H9 (cell line): ENCODE data around the gene AK4. TPM values are rescaled to one million over a fixed set of nuclear protein-coding genes. Genes with fewer than 3 reads are reported as not detected.

Experiments used
- DNase-seq: peaks from one replicate; pipeline ENCODE4 v3.0.0-alpha.2; 2017
- H2AFZ ChIP-seq: one replicate; pipeline ENCODE4 v1.6.1; 2013; ENCODE audit warnings: mild to moderate bottlenecking, low read length, control low read depth, moderate library complexity
- H2AK5ac ChIP-seq: 2 replicates; pipeline ENCODE4 v1.6.1; 2013; ENCODE audit warnings: low read length, control low read depth, mixed read lengths; ENCODE audit not compliant: insufficient read length
- H2BK120ac ChIP-seq: one replicate; pipeline ENCODE4 v1.6.1; 2013; ENCODE audit warnings: low read depth, mild to moderate bottlenecking, low read length, control low read depth, inconsistent platforms; ENCODE audit not compliant: poor library complexity, severe bottlenecking
- H2BK12ac ChIP-seq: 2 replicates; pipeline ENCODE4 v1.6.1; 2013; ENCODE audit warnings: low read length, control low read depth, mixed read lengths, low read depth; ENCODE audit not compliant: insufficient read length
- H2BK15ac ChIP-seq: 2 replicates; pipeline ENCODE4 v1.6.1; 2013; ENCODE audit warnings: low read depth, low read length, control low read depth
- H2BK20ac ChIP-seq: one replicate; pipeline ENCODE4 v1.6.1; 2013; ENCODE audit warnings: low read depth, mild to moderate bottlenecking, low read length, control low read depth, inconsistent platforms; ENCODE audit not compliant: poor library complexity, severe bottlenecking
- H2BK5ac ChIP-seq: 2 replicates; pipeline ENCODE4 v1.6.1; 2013; ENCODE audit warnings: low read length, control low read depth, mixed read lengths; ENCODE audit not compliant: insufficient read length
- H3K14ac ChIP-seq: 2 replicates; pipeline ENCODE4 v1.6.1; 2013; ENCODE audit warnings: low read length, control low read depth; ENCODE audit not compliant: insufficient read depth
- H3K18ac ChIP-seq: 2 replicates; pipeline ENCODE4 v1.6.1; 2013; ENCODE audit warnings: low read depth, mild to moderate bottlenecking, mixed read lengths, low read length, control low read depth; ENCODE audit not compliant: insufficient read length
- H3K23ac ChIP-seq: 2 replicates; pipeline ENCODE4 v1.6.1; 2013; ENCODE audit warnings: low read length, control low read depth, mixed read lengths, low read depth; ENCODE audit not compliant: insufficient read length
- H3K23me2 ChIP-seq: 2 replicates; pipeline ENCODE4 v1.6.1; 2013; ENCODE audit warnings: low read depth, mild to moderate bottlenecking, mixed read lengths, low read length, control low read depth; ENCODE audit not compliant: insufficient read length, poor library complexity, severe bottlenecking
- H3K27ac ChIP-seq: 2 replicates; pipeline ENCODE4 v1.5.1; 2013; ENCODE audit warnings: low read length, control low read depth, mixed read lengths, low read depth; ENCODE audit not compliant: insufficient read length
- H3K27me3 ChIP-seq: 2 replicates; pipeline ENCODE4 v1.6.1; 2013; ENCODE audit warnings: low read length, control low read depth, inconsistent platforms; ENCODE audit not compliant: insufficient read depth
- H3K4ac ChIP-seq: 2 replicates; pipeline ENCODE4 v1.6.1; 2013; ENCODE audit warnings: low read depth, mild to moderate bottlenecking, control low read depth, inconsistent platforms, low read length, moderate library complexity
- H3K4me1 ChIP-seq: 2 replicates; pipeline ENCODE4 v1.6.1; 2013; ENCODE audit warnings: low read length, control low read depth, inconsistent platforms; ENCODE audit not compliant: insufficient read depth
- H3K4me2 ChIP-seq: 2 replicates; pipeline ENCODE4 v1.6.1; 2013; ENCODE audit warnings: low read length, control low read depth, mixed read lengths; ENCODE audit not compliant: insufficient read length, insufficient read depth
- H3K56ac ChIP-seq: 2 replicates; pipeline ENCODE4 v1.6.1; 2013; ENCODE audit warnings: low read depth, mild to moderate bottlenecking, mixed read lengths, low read length, control low read depth; ENCODE audit not compliant: insufficient read length
- H3K79me1 ChIP-seq: 2 replicates; pipeline ENCODE4 v1.6.1; 2013; ENCODE audit warnings: low read depth, mild to moderate bottlenecking, moderate library complexity, low read length, control low read depth, inconsistent platforms; ENCODE audit not compliant: insufficient read depth, poor library complexity, severe bottlenecking
- H3K79me2 ChIP-seq: 2 replicates; pipeline ENCODE4 v1.6.1; 2013; ENCODE audit warnings: low read length, control low read depth, inconsistent platforms; ENCODE audit not compliant: insufficient read depth
- H3K9ac ChIP-seq: 2 replicates; pipeline ENCODE4 v1.6.1; 2013; ENCODE audit warnings: low read length, control low read depth, mixed read lengths; ENCODE audit not compliant: insufficient read length; ENCODE audit errors: extremely low read depth
- H3K9me3 ChIP-seq: one replicate; pipeline ENCODE4 v1.6.1; 2013; ENCODE audit warnings: low read depth, low read length, inconsistent platforms; ENCODE audit not compliant: control insufficient read depth
- H3T11ph ChIP-seq: one replicate; pipeline ENCODE4 v1.6.1; 2013; ENCODE audit warnings: mild to moderate bottlenecking, low read length, control low read depth, inconsistent platforms
- H4K20me1 ChIP-seq: one replicate; pipeline ENCODE4 v1.6.1; 2013; ENCODE audit not compliant: control insufficient read depth, insufficient read length, insufficient read depth
- H4K5ac ChIP-seq: 2 replicates; pipeline ENCODE4 v1.6.1; 2013; ENCODE audit warnings: low read depth, mild to moderate bottlenecking, mixed read lengths, low read length, control low read depth; ENCODE audit not compliant: insufficient read length
- H4K8ac ChIP-seq: replicated peaks from 2 replicates; pipeline ENCODE4 v1.6.1; 2013; ENCODE audit warnings: low read length, control low read depth, mixed read lengths, low read depth; ENCODE audit not compliant: insufficient read length
- H4K91ac ChIP-seq: 2 replicates; pipeline ENCODE4 v1.6.1; 2013; ENCODE audit warnings: low read depth, mild to moderate bottlenecking, moderate library complexity, mixed read lengths, low read length, control low read depth; ENCODE audit not compliant: insufficient read length
- H3K27ac Mint-ChIP-seq, 3 experiments: 2 replicates in 2 of 3; 3 replicates in 1 of 3; pipeline ENCODE4 v1.8.0; 2020 to 2021; ENCODE audit warnings: mixed read lengths in 3 of 3, mild to moderate bottlenecking in 1 of 3, moderate library complexity in 1 of 3
- H3K27me3 Mint-ChIP-seq: 2 replicates; pipeline ENCODE4 v1.8.0; 2021; ENCODE audit warnings: low read depth, mild to moderate bottlenecking, moderate library complexity, mixed read lengths
- H3K36me3 Mint-ChIP-seq, 3 experiments: 2 replicates in 2 of 3; 3 replicates in 1 of 3; pipeline ENCODE4 v1.8.0; 2020 to 2021; ENCODE audit warnings: low read depth in 3 of 3, mixed read lengths in 3 of 3; ENCODE audit not compliant: insufficient read depth in 1 of 3
- H3K4me1 Mint-ChIP-seq, 2 experiments: 2 replicates each; pipeline ENCODE4 v1.8.0; 2020; ENCODE audit warnings: mixed read lengths in 2 of 2
- H3K4me3 Mint-ChIP-seq, 2 experiments: 2 replicates in 1 of 2; 3 replicates in 1 of 2; pipeline ENCODE4 v1.8.0; 2020 to 2021; ENCODE audit warnings: mild to moderate bottlenecking in 2 of 2, mixed read lengths in 2 of 2, moderate library complexity in 1 of 2
- H3K9me3 Mint-ChIP-seq, 2 experiments: 2 replicates in 1 of 2; 3 replicates in 1 of 2; pipeline ENCODE4 v1.8.0; 2020; ENCODE audit warnings: mild to moderate bottlenecking in 2 of 2, mixed read lengths in 2 of 2, moderate library complexity in 1 of 2
- CTCF ChIP-seq: fragments of 200-600 bp; sonication (generic); conservative IDR thresholded peaks from 3 replicates; pipeline ENCODE4 v1.8.0; 2021; ENCODE audit warnings: antibody characterized with exemption, mild to moderate bottlenecking
- WGBS: extraction: QIAGEN DNeasy Blood & Tissue Kit; methylation state at CpG from one replicate; pipeline ENCODE4 v1.1.7; 2013; ENCODE audit warnings: missing lambda C conversion rate, low lambda C conversion rate, mixed read lengths; ENCODE audit not compliant: insufficient read length; ENCODE audit errors: extremely low coverage; 5-methylcytosine and 5-hydroxymethylcytosine counted together
- total RNA-seq: library from RNA; stranded (reverse); gene quantifications from 2 replicates; pipeline ENCODE4 v1.2.1, GENCODE V29; 2021

Gene AK4
- total RNA-seq, 1 experiment from 2014 or later: 45.6 TPM

GRCh38 chr1:65214340-65215027, 66.5 kb downstream of the AK4 start:
- Mint-ChIP-seq H3K27ac (no peak overlapping the region; a peak in 1 of 7 replicates), H3K9me3 (0 out of 5 replicates have a peak, but pooled peaks cover 0 to 2% of the 10 kb centered on the region in 2 experiments), H3K4me3 (no peak overlapping the region), H3K36me3 (peaks cover 3 to 22% (median 4%) of the 10 kb centered on the region in 3 experiments; a peak in 6 of 7 replicates), H3K27me3 (no peaks in the 10 kb centered on the region), H3K4me1 (peaks cover 13 to 17% of the 10 kb centered on the region in 2 experiments)
- Histone ChIP-seq H2BK20ac (no peak overlapping the region), H3K4ac (no peak overlapping the region), H3K18ac (no peak overlapping the region), H2BK5ac (no peak overlapping the region), H3K9ac (no peak overlapping the region), H4K5ac (no peak overlapping the region), H2BK15ac (no peak overlapping the region), H3K4me1 (peaks cover 3% of the 10 kb centered on the region; the same call in 1 of the 2 replicates), H3K4me2 (no peak overlapping the region), H2BK12ac (no peak overlapping the region), H2AFZ (no peak overlapping the region), H3K9me3 (no peaks in the 10 kb centered on the region), H4K8ac (no peak overlapping the region), H3K79me1 (no peaks in the 10 kb centered on the region), H3K23me2 (no peaks in the 10 kb centered on the region), H2AK5ac (no peak overlapping the region), H3K14ac (no peak overlapping the region), H4K20me1 (no peaks in the 10 kb centered on the region), H3K27me3 (no peaks in the 10 kb centered on the region), H4K91ac (no peak overlapping the region), H3K27ac (no peak overlapping the region), H3K56ac (no peak overlapping the region), H2BK120ac (no peak overlapping the region), H3K23ac (no peak overlapping the region), H3K79me2 (peaks cover 8% of the 10 kb centered on the region; the same call in 1 of the 2 replicates), H3T11ph (no peak overlapping the region)
- no peak for DNase-seq
- TF ChIP-seq CTCF: no peak
- WGBS: no CpG with 5 or more reads among the region's 9 CpGs
